T-cell (primary cell): ENCODE data around the gene CDX2. TPM values are rescaled to one million over a fixed set of nuclear protein-coding genes. Genes with fewer than 3 reads are reported as not detected.

Experiments
- ATAC-seq, 4 experiments: fragments of 200-7000 bp in 3 of 4; fragments of 150-1000 bp in 1 of 4; cut with Tn5 transposase; replicated peaks in 1 of 4; 1 replicate in 3 of 4; 2 replicates in 1 of 4; pipeline ENCODE4 v1.10.0; 2021; ENCODE audit warnings: moderate library complexity in 3 of 4, mild to moderate bottlenecking in 2 of 4, moderate number of reproducible peaks in 1 of 4
- CTCF ChIA-PET, 2 donors: fragments of 300-600 bp; sonication (Branson Sonifier 250); formaldehyde crosslinking; loops; one replicate each; lab custom pipeline; 2022; ENCODE audit warnings: antibody characterized with exemption in 2 of 2; lab: Charles Lee
- POLR2A ChIA-PET, 2 donors: fragments of 300-600 bp; sonication (Branson Sonifier 250); formaldehyde crosslinking; loops; one replicate each; lab custom pipeline; 2022; ENCODE audit warnings: antibody characterized with exemption in 2 of 2; lab: Charles Lee
- DNase-seq, 35 experiments: peaks; one replicate each; pipeline versions ENCODE4 v3.0.0 to v3.0.0-alpha.2; 2013 to 2023
- H3K27ac ChIP-seq: one replicate; pipeline ENCODE4 v1.5.1; 2013; ENCODE audit warnings: low read length
- H3K27me3 ChIP-seq, 2 experiments: replicated peaks in 1 of 2; 1 replicate in 1 of 2; 2 replicates in 1 of 2; pipeline versions ENCODE4 v1.6.1 to v1.7.0; 2013; ENCODE audit warnings: low read length in 1 of 2, mixed read lengths in 1 of 2; ENCODE audit not compliant: control insufficient read depth in 2 of 2, insufficient read depth in 2 of 2; ENCODE audit errors: extremely low read depth in 1 of 2
- H3K36me3 ChIP-seq, 2 donors: 1 replicate in 1 of 2; 2 replicates in 1 of 2; pipeline versions ENCODE4 v1.6.1 to v1.7.0; 2013; ENCODE audit warnings: low read length in 1 of 2; ENCODE audit not compliant: control insufficient read depth in 2 of 2, insufficient read depth in 1 of 2; ENCODE audit errors: extremely low read depth in 1 of 2
- H3K4me1 ChIP-seq, 2 experiments: 1 replicate in 1 of 2; 2 replicates in 1 of 2; pipeline versions ENCODE4 v1.6.1 to v1.7.0; 2013; ENCODE audit warnings: low read length in 2 of 2, mixed read lengths in 1 of 2; ENCODE audit not compliant: insufficient read depth in 2 of 2, control insufficient read depth in 1 of 2; ENCODE audit errors: extremely low read depth in 1 of 2
- H3K4me3 ChIP-seq, 2 donors: 1 replicate in 1 of 2; 2 replicates in 1 of 2; pipeline versions ENCODE4 v1.5.1 to v1.7.0; 2013; ENCODE audit warnings: mild to moderate bottlenecking in 2 of 2, low read length in 1 of 2, moderate library complexity in 1 of 2; ENCODE audit not compliant: control insufficient read depth in 1 of 2; ENCODE audit errors: extremely low read depth in 1 of 2
- H3K9me3 ChIP-seq: 2 replicates; pipeline ENCODE4 v1.7.0; 2013
- H3K27ac Mint-ChIP-seq, 2 donors: one replicate each; pipeline ENCODE4 v1.8.0; 2020 to 2021; ENCODE audit warnings: mild to moderate bottlenecking in 2 of 2, mixed read lengths in 2 of 2
- H3K27me3 Mint-ChIP-seq, 2 donors: one replicate each; pipeline ENCODE4 v1.8.0; 2021 to 2022; ENCODE audit warnings: mixed read lengths in 2 of 2
- H3K36me3 Mint-ChIP-seq: one replicate; pipeline ENCODE4 v1.8.0; 2021; ENCODE audit warnings: mixed read lengths
- H3K4me1 Mint-ChIP-seq, 3 donors: one replicate each; pipeline ENCODE4 v1.8.0; 2020 to 2022; ENCODE audit warnings: mixed read lengths in 3 of 3, mild to moderate bottlenecking in 1 of 3
- H3K4me3 Mint-ChIP-seq, 3 donors: one replicate each; pipeline ENCODE4 v1.8.0; 2020 to 2022; ENCODE audit warnings: mild to moderate bottlenecking in 3 of 3, mixed read lengths in 3 of 3, moderate library complexity in 3 of 3
- H3K9me3 Mint-ChIP-seq, 3 donors: one replicate each; pipeline ENCODE4 v1.8.0; 2020 to 2022; ENCODE audit warnings: mixed read lengths in 3 of 3
- WGBS: methylation state at CpG from one replicate; pipeline ENCODE4 v1.1.5; 2013; ENCODE audit warnings: missing lambda C conversion rate; ENCODE audit not compliant: insufficient coverage; 5-methylcytosine and 5-hydroxymethylcytosine counted together
- total RNA-seq, 35 experiments: library from RNA in 6 of 35; stranded (reverse) in 6 of 35; fragments of 120-200 nt in 1 of 35; gene quantifications; one replicate each; pipeline versions ENCODE4 v1.2.1 to v1.2.4 and lab custom pipeline; 2013 to 2026

CDX2 gene
- total RNA-seq, 5 donors from 2014 or later (not counting 1 experiment from before 2014, with no cell fraction given) = 0.09 to 0.35 TPM; not detected in 3

- ATAC-seq (no peak), DNase-seq (no peak)
- Mint-ChIP-seq H3K9me3 (no peaks in the 10 kb centered on the region), H3K27me3 (peaks cover 64% of the 10 kb centered on the region in 2 donors), H3K36me3 (no peaks in the 10 kb centered on the region), H3K4me1 (peaks cover 11 to 13% (median 11%) of the 10 kb centered on the region in 3 donors), H3K27ac (no peak overlapping the region), H3K4me3 (no peak overlapping the region)
- no CpG with 5 or more reads among the region's 1 CpG for WGBS
- POLR2A ChIA-PET = interaction anchor here in 1 of 2 donors (0.6 kb wide), 1 partner anchor 14 kb away, joined by 3 read pairs; no protein-coding TSS in a partner anchor
- Histone ChIP-seq H3K27me3 (peaks cover 22 to 42% of the 10 kb centered on the region in 2 experiments), H3K27ac (no peak overlapping the region), H3K9me3 (no peaks in the 10 kb centered on the region), H3K4me1 (peaks cover 2 to 12% of the 10 kb centered on the region in 2 experiments), H3K4me3 (no peak overlapping the region), H3K36me3 (no peaks in the 10 kb centered on the region)
- CTCF ChIA-PET = no interaction called here
Observed at GRCh38 chr13:27913160-27913559, 56.0 kb downstream of the CDX2 start.

DNA sequence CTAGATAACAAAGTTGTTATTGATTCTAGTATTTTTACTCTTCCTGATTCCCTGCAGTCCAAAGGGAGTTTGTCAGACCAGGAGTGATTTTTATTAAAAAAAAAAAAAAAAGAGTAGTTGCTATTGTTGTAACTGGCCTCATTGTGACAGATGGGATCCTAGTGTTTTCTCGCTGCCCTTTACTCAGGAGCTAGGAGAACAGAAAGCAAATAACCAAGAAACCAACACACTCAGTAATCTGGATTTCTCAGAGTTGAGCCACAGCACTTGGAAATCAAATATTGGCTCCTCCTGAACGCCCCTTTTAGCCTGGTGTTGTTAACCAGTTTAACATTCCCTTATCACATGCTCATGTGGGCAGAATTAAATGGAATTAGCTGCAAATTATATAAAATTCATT is 57.6 kb downstream of the CDX2 start:
- WGBS = no CpG with 5 or more reads among the region's 2 CpGs
- Mint-ChIP-seq H3K4me1 (no peaks in the 10 kb centered on the region), H3K36me3 (no peaks in the 10 kb centered on the region), H3K9me3 (no peaks in the 10 kb centered on the region), H3K27me3 (peaks cover 58 to 63% of the 10 kb centered on the region in 2 donors), H3K27ac (no peak overlapping the region), H3K4me3 (no peak overlapping the region)
- no peak for ATAC-seq
- POLR2A ChIA-PET = no interaction called here
- Histone ChIP-seq H3K27ac (no peak overlapping the region), H3K27me3 (peaks cover 20 to 35% of the 10 kb centered on the region in 2 experiments), H3K9me3 (no peaks in the 10 kb centered on the region), H3K4me3 (no peak overlapping the region), H3K36me3 (no peaks in the 10 kb centered on the region), H3K4me1 (no peaks in the 10 kb centered on the region)
- DNase-seq = no peak
- CTCF ChIA-PET = no interaction called here

Other genes with a start within 250 kb of the CDX2 start
- gene GSX1, start 176.8 kb downstream of the CDX2 start, total RNA-seq = not detected
- not detected for gene PDX1, start 49.3 kb downstream of the CDX2 start, total RNA-seq
- gene URAD, start 19.4 kb upstream of the CDX2 start, total RNA-seq = not detected
- under 1 TPM; 0.13 to 0.48 (median 0.26) TPM for gene FLT3, start 131.3 kb upstream of the CDX2 start, total RNA-seq
- 10 to 100 TPM; 62.9 to 79.6 (median 69.3) TPM for gene PAN3, start 169.2 kb upstream of the CDX2 start, total RNA-seq